Right renal cortex interstitium (tissue), 3 donors: ENCODE measurements around the gene EPG5. TPM values are rescaled to one million over a fixed set of nuclear protein-coding genes. Genes with fewer than 3 reads are reported as not detected.
"Not testable (repeated sequence)": the region's sequence is repeated elsewhere in the genome, so short reads cannot be mapped to it uniquely, and the experiment has no call there.

Experiments used
- DNase-seq, 3 donors: peaks; one replicate each; pipeline ENCODE4 v3.0.0-alpha.2; 2013; ENCODE audit warnings: low read depth in 3 of 3, low spot score in 2 of 3
- polyA plus RNA-seq, 3 donors: library from polyadenylated mRNA; unstranded; fragments of 120-200 nt; gene quantifications; one replicate each; pipeline ENCODE4 v1.2.1, GENCODE V29; 2013; ENCODE audit not compliant: insufficient read length in 3 of 3

Gene EPG5
- polyA plus RNA-seq, 3 donors, result 16.0 to 19.5 (median 18.1) TPM

DNA sequence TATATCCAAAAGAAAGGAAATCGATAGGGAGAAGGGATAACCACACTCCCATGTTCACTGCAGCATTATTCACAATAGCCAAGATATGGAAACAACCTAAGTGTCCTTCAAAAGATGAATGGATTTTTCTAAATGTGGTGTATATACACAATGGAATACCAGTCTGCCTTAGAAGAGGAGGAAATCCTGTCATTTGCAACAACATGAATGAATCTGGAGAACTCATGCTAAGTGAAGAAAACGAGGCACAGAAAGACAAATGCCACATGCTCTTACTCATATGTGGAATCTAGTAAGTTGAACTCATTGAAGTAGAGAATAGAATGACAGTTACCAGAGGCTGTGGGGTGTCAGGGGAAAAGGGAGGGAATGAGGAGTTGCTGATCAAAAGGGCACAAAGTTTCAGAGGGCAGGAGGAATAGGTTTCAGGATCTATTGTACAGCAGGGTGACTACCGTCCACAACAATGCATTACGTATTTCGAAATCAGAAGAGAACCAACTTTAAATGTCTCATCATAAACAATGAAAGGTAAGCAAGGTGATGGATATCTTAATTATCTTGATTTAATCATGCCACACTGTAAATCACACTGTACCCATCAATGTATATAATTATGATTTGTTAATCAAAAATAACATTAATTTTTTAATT is 95.6 kb downstream of the EPG5 start:
- DNase-seq, result no peak

DNA sequence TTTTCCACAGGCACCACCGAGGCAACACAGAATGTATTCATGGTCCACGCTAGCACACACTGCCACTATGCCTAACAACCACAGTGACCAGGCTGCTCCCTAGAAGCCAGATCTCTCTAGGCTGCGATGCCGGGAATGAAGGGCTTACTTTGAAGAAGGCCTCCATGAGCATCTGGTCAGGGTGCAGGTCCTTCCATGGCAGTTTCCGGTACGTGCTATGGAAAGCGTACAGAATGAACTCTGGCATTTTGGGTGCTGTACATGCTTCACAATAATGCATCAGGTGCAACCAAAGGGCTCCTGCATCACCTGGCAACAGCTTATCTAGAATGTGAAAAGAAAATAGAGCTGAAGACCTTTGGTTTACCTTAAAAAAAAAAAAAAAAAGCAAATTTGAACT is 96.7 kb downstream of the EPG5 start:
- no peak for DNase-seq

DNA sequence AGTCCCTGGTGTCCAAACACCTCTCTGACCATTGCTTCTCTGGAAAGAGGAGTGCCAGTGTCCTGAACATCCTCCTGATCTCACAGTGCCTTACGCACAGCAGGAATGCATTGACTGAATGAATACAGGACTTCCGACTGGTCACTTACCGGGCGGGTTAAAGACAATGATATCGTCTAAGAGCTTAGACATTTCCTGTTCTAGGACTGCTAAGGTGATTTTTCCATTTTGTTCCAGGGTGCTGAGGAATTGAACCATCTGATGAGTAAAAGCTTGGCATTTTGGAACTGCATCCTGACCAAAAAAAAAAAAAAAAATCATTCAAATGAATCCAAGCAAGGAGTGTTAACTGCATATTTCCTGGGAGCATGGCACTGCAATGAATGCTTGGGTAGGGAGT is 101.7 kb downstream of the EPG5 start:
- DNase-seq, result no peak

DNA sequence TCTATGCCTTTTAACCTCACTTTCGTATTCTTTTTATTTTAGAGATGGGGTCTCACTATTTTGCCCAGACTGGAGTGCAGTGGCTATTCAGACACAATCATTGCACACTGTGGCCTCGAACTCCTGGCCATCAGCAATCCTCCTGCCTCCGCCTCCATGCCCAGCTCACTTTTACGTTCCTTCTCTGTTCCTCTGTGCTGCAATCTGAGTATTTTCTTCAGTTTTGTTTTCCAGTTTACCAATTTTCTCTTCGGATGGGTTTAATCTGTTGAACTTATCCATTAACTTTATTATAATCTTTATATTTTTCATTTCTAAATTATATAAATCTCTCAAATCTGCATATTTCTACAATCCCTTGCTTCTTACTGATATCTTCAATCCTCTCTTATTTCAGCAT is 103.0 kb downstream of the EPG5 start:
- DNase-seq, result no peak

GRCh38 chr18:45863469-45863868 is 103.7 kb downstream of the EPG5 start:
- no peak for DNase-seq

GRCh38 chr18:45861926-45862325 is 105.2 kb downstream of the EPG5 start:
- DNase-seq, result no peak

DNA sequence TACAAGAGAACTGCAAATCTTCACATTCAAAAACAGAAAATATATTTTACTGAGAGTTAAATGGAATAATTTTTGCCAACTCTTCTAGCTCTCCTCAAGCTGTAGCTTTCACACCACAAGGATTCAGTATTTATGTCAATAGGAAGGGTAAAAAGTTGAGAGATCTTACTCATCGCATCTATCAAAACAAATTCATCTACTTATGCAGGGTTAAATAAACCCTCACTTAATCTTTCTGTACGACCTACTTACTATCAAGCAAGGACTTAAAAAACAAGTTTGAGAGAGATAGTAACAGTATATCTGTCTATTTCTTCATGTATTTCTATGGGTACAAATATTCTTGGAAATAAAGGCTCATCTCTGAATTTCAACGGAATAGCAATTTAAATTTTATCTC is 106.2 kb downstream of the EPG5 start:
- DNase-seq, result no peak

DNA sequence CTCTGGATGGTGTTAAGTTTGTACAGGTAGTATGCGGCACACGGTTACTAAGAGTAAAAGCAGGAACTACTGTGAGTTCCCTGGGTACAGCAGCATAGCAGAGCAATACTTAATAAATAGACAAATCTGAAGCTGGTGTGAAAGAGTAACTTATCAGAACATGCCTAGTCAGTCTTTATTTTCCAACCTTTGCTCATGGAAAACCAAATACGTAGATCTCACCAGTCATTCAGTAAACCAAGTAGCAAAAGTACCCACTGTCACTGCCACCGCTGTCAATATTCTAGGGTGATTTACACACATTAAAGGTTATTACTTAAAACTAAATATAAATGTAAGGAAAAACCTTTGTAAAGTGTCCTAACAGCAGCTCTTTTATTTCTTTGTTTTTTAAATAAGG is 106.6 kb downstream of the EPG5 start:
- DNase-seq, result no peak

- DNase-seq, result no peak
Observed at GRCh38 chr18:45859334-45859733, 107.8 kb downstream of the EPG5 start.

- DNase-seq, result no peak
Observed at GRCh38 chr18:45856531-45856930, 110.6 kb downstream of the EPG5 start.

DNA sequence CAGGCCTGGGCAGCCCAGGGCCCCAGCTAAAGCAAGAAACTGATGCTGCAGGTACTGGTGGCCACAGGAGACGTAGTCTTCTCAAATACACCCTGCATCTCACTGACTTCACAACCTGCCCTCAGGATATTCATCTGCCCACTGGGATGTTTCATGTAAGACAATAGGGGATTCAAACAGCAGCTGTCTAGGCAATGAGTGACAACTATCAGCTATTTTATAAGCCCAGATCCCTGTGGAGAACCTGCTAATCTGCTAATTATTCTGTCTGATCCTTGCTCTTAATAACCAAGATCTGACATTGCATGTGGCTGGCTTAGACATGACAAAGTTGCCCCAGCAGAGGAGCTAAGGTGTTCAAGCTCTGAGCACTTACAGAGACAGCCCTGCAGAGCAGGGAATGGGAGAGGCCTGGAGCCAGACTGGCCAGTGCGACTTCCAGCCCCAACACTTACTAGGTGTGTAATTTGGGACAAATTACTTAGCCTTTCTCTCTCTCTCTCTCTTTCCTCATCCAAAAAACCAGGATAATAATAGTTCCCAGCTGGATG is 113.0 kb downstream of the EPG5 start:
- DNase-seq, result no peak

DNA sequence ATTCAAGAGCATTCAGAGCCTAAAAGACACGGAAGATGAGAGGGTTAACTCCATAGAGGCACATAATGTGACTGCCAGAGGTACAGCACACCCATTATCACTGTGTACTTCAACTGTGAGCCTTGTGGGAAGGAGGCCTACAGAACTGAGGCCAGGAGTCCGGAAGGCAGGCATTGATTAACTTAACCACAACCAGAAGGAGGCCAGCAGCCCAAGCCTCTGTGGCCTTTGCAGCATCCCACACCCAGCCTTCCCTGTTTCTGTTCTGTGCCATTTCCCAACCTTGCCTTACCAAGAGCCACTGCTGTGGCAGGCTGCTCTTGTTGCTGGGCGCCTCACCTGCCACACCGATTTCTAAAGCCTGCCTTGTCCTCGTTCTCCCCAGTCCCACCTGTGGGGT is 114.5 kb downstream of the EPG5 start:
- no peak for DNase-seq

GRCh38 chr18:45851161-45851925 is 115.8 kb downstream of the EPG5 start:
- DNase-seq, result no peak

- DNase-seq, result no peak
Observed at GRCh38 chr18:45850021-45850420, 117.1 kb downstream of the EPG5 start.

- DNase-seq, result no peak
Observed at GRCh38 chr18:45849529-45849928, 117.6 kb downstream of the EPG5 start.

- not testable (repeated sequence) for DNase-seq
Observed at GRCh38 chr18:45848643-45849042, 118.5 kb downstream of the EPG5 start.

DNA sequence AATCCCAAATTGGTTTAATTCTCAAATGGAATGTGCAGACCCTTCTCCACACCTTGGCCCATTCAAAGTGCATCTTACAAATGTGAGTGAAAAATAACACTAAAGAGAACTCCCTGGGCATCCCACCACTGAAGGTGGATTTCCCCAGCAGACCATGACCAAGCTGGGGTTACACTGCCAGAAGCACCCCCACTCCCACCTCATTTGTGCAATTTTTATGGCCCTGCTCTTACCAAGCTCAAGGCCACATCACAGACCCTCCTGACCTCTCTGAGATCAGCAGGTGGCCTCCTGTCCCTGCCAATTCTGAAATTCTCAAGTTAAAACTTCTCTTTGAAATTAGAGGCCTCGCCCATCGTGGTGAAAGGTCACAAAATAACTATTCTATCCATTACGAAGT is 120.0 kb downstream of the EPG5 start:
- DNase-seq, result no peak

- no peak for DNase-seq
Observed at GRCh38 chr18:45845410-45845809, 121.7 kb downstream of the EPG5 start.

DNA sequence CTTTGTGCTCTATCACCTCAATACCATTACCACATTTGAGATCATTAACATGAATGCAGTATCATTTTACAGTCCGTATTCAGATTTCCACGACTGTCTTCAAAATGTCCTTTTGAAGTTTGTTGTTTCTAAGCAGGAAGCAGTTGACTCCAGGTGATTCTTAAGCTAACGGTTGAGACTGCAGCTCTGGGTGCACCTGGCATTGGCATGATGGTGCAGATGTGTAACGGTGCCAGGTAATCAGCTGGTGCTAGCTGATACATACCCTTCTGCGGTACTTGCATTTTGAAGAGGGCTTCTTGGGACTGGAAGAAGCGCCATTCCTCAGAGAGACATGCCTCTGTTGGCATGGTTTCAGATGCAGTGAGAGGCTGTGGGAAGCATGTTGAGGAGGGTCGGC is 122.2 kb downstream of the EPG5 start:
- no peak for DNase-seq

DNA sequence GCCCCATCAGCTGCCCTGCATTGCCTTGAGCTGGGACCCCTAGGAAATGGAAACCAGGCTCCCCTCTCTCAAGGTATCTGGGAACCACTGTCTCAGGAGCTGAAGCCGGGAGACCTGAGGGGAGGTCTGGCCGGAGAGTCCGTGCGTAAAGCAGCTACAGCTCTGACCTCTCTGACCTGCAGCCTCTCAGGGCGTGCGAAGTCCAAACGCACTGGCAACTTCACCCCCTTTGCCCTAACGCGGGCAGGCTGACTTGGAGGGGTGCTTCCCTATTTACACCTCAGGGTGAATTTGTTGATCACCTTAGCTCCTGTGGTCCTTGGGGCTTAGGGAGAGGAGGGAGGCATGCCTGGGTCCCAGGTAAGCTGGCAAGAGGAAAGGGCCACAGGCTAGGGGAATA is 124.1 kb downstream of the EPG5 start:
- DNase-seq, result no peak

DNA sequence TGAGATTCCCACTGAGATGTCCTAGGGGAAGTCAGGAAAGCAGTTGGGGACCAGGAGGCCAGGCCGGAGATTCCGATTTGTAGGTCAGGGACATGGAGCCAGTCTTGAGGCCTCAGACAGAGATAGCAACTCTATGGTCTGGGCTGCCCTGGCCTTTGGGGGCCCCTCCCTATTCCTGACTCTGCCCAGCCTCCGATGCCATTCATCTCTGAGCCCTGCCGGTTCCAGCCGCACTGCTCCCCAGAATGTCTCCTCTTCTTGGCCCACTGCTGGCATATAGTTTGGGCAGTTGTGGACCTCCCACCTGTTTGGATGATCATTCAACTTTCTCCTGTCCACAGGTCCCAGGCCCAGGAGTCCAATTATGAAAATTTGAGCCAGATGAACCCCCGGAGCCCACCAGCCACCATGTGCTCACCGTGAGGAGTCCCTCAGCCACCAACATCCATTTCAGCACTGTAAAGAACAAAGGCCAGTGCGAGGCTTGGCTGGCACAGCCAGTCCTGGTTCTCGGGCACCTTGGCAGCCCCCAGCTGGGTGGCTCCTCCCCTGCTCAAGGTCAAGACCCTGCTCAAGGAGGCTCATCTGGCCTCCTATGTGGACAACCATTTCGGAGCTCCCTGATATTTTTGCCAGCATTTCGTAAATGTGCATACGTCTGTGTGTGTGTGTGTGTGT is 125.2 kb downstream of the EPG5 start:
- no peak for DNase-seq
